ENCODE measurements around the gene CTNNBIP1. TPM values are rescaled to one million over a fixed set of nuclear protein-coding genes. Genes with fewer than 3 reads are reported as not detected.

The CTNNBIP1 gene
- total RNA-seq, 1 donor from 2014 or later: 35.0 TPM

- Histone ChIP-seq H3K27me3 (ENCODE audit: low read depth) (no peaks in the 10 kb centered on the region), H3K36me3 (no peaks in the 10 kb centered on the region), H3K4me3 (no peak overlapping the region), H3K9me3 (no peaks in the 10 kb centered on the region), H3K27ac (no peak overlapping the region), H3K4me1 (peaks cover 20% of the 10 kb centered on the region)
- no peak for TF ChIP-seq CTCF (IDR thresholded peaks at IDR 0.05)
- DNase-seq (no peak), ATAC-seq (no peak)
- intact Hi-C loops (cut with DNase I): no loop called here
Observed at GRCh38 chr1:9801909-9802308, 108.2 kb downstream of the CTNNBIP1 start.

Other genes starting within 250 kb of the CTNNBIP1 start
- gene CLSTN1, start 86.3 kb downstream of the CTNNBIP1 start, total RNA-seq: 72.3 TPM
- gene LZIC, start 33.1 kb upstream of the CTNNBIP1 start, total RNA-seq: 23.3 TPM
- gene NMNAT1, start 33.2 kb upstream of the CTNNBIP1 start, total RNA-seq: 9.2 TPM
- gene RBP7, start 87.0 kb upstream of the CTNNBIP1 start, total RNA-seq: 8.5 TPM
- 39.1 TPM for gene UBE4B, start 122.7 kb upstream of the CTNNBIP1 start, total RNA-seq